ENCODE results near the gene CHCHD5. TPM values are rescaled to one million over a fixed set of nuclear protein-coding genes. Genes with fewer than 3 reads are reported as not detected.

Gene CHCHD5
- total and polyA plus RNA-seq, 10 donors = 11.9 to 34.8 (median 18.9) TPM

- WGBS, 5 donors = 37 to 41% (median 39%) methylated on average over 10 of the region's 10 CpGs
- H3K4me1 ChIP-seq = peaks cover 9 to 40% (median 24%) of the 10 kb centered on the region in 6 donors
- TF ChIP-seq POLR2AphosphoS5 (IDR thresholded peaks at IDR 0.05) (no peak), CTCF (IDR thresholded peaks at IDR 0.05 in 8 of 11, conservative IDR thresholded peaks at IDR 0.05 in 3 of 11) (peak in 9 of 11 experiments; percentile 32 to 68 (median 54))
- no peaks in the 10 kb centered on the region for H3K27me3 ChIP-seq (replicated peaks in 1 of 7)
- H3K27ac ChIP-seq = no peak overlapping the region
- intact Hi-C loops (cut with DNase I; ENCODE audit: low total_unique reads) = loop anchor here (10.0 kb wide), 1 partner anchor 98 kb away; the partner anchor contains the start of gene TTL
- no peak overlapping the region for H3K4me3 ChIP-seq
- no peaks in the 10 kb centered on the region for H3K9me3 ChIP-seq
- DNase-seq = no peak
- peaks cover 0 to 16% (median 3%) of the 10 kb centered on the region in 6 donors for H3K36me3 ChIP-seq
Measured at GRCh38 chr2:112582314-112582746, 2.1 kb upstream of the CHCHD5 start.

GRCh38 chr2:112583497-112584133, 794 bp upstream of the CHCHD5 start:
- peak overlapping the region; percentile 38 to 85 (median 56) for H3K4me3 ChIP-seq
- intact Hi-C loops (cut with DNase I; ENCODE audit: low total_unique reads) = loop anchor here (10.0 kb wide), 1 partner anchor 99 kb away; the partner anchor contains the start of gene TTL
- peaks cover 9 to 49% (median 29%) of the 10 kb centered on the region in 6 donors for H3K4me1 ChIP-seq
- no peaks in the 10 kb centered on the region for H3K9me3 ChIP-seq
- TF ChIP-seq POLR2AphosphoS5 (IDR thresholded peaks at IDR 0.05) (no peak), CTCF (IDR thresholded peaks at IDR 0.05 in 8 of 11, conservative IDR thresholded peaks at IDR 0.05 in 3 of 11) (peak in 1 of 11 experiments; percentile 17), POLR2A (IDR thresholded peaks at IDR 0.05) (no peak)
- H3K36me3 ChIP-seq = peaks cover 0 to 28% (median 6%) of the 10 kb centered on the region in 6 donors
- 51 to 66% (median 56%) methylated on average over 16 to 19 of the region's 19 CpGs for WGBS, 5 donors
- no peaks in the 10 kb centered on the region for H3K27me3 ChIP-seq (replicated peaks in 1 of 7)
- peak overlapping the region; percentile 90 to 97 (median 96) for H3K27ac ChIP-seq
- DNase-seq = no peak

- 61 to 64% (median 64%) methylated on average over 3 of the region's 3 CpGs for WGBS, 5 donors
- no peak for TF ChIP-seq POLR2A (IDR thresholded peaks at IDR 0.05)
- no peak for TF ChIP-seq CTCF (IDR thresholded peaks at IDR 0.05 in 8 of 11, conservative IDR thresholded peaks at IDR 0.05 in 3 of 11)
- no peak for TF ChIP-seq POLR2AphosphoS5 (IDR thresholded peaks at IDR 0.05)
- peak overlapping the region; percentile 90 to 97 (median 96) for H3K27ac ChIP-seq
- H3K36me3 ChIP-seq = peaks cover 0 to 39% (median 9%) of the 10 kb centered on the region in 6 donors
- no peaks in the 10 kb centered on the region for H3K9me3 ChIP-seq
- no peak for DNase-seq
- H3K4me1 ChIP-seq = peaks cover 9 to 54% (median 31%) of the 10 kb centered on the region in 6 donors
- intact Hi-C loops (cut with DNase I; ENCODE audit: low total_unique reads) = loop anchor here (10.0 kb wide), 1 partner anchor 100 kb away; the partner anchor contains the start of gene TTL
- H3K27me3 ChIP-seq (replicated peaks in 1 of 7) = no peaks in the 10 kb centered on the region
- peak overlapping the region; percentile 38 to 85 (median 56) for H3K4me3 ChIP-seq
Measured at GRCh38 chr2:112584891-112585250, 462 bp downstream of the CHCHD5 start.

- intact Hi-C loops (cut with DNase I; ENCODE audit: low total_unique reads) = loop anchor here (10.0 kb wide), 1 partner anchor 101 kb away; the partner anchor contains the start of gene TTL
- no peak for DNase-seq
- Histone ChIP-seq H3K4me1 (peaks cover 9 to 54% (median 31%) of the 10 kb centered on the region in 6 donors), H3K36me3 (peaks cover 0 to 44% (median 9%) of the 10 kb centered on the region in 6 donors), H3K27me3 (replicated peaks in 1 of 7) (no peaks in the 10 kb centered on the region), H3K4me3 (peak overlapping the region in 5 of 8 donors; percentile 55 to 85 (median 59)), H3K27ac (peak overlapping the region; percentile 90 to 97 (median 96)), H3K9me3 (no peaks in the 10 kb centered on the region)
- TF ChIP-seq POLR2AphosphoS5 (IDR thresholded peaks at IDR 0.05) = no peak
- TF ChIP-seq CTCF (IDR thresholded peaks at IDR 0.05 in 8 of 11, conservative IDR thresholded peaks at IDR 0.05 in 3 of 11) = no peak
- TF ChIP-seq POLR2A (IDR thresholded peaks at IDR 0.05) = no peak
- 97 to 98% (median 97%) methylated on average over 3 of the region's 3 CpGs for WGBS, 5 donors
Measured at GRCh38 chr2:112585400-112585799, 991 bp downstream of the CHCHD5 start.

Data from spleen (tissue), 11 donors.